GM10266 (cell line): ENCODE results near the gene ANTXRL.

ENCODE experiments used
- DNase-seq: peaks from one replicate; pipeline ENCODE4 v3.0.0; 2012; ENCODE audit errors: extremely low spot score
- CTCF ChIP-seq: IDR thresholded peaks from 2 replicates; pipeline ENCODE4 v1.5.1; 2012; ENCODE audit warnings: mild to moderate bottlenecking, low read depth; ENCODE audit not compliant: control insufficient read depth, insufficient read depth; ENCODE audit errors: missing control alignments

The ANTXRL gene

DNA sequence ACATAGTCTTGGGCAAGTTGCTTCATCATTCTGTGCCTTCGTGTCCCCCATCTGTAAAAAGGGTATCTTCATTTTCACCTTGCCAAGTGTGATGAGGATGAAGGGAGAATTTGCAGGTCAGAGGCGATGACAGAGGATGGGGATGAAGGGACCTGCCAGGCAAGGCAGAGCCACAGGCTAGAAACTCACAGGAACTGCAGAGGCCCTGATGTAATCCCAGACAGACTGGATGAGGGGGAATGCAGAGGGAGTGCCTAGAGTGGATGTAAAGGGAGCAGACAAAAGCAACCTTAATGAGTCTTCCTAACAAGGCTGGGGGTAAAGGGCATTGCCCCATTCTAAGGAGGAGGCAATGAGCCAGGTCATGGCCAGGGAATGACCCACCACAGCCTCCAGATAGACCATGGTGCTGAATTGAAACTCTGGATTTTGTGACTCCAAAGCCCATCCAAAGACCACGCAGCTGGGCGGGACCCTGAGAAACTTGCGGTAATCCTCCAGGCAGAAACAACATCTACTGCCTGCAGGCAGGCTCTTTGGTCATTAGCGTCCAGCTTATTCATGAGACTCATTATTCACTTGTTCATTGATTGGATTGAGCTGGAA, 1.9 kb downstream of the ANTXRL start:
- no peak for TF ChIP-seq CTCF

DNA sequence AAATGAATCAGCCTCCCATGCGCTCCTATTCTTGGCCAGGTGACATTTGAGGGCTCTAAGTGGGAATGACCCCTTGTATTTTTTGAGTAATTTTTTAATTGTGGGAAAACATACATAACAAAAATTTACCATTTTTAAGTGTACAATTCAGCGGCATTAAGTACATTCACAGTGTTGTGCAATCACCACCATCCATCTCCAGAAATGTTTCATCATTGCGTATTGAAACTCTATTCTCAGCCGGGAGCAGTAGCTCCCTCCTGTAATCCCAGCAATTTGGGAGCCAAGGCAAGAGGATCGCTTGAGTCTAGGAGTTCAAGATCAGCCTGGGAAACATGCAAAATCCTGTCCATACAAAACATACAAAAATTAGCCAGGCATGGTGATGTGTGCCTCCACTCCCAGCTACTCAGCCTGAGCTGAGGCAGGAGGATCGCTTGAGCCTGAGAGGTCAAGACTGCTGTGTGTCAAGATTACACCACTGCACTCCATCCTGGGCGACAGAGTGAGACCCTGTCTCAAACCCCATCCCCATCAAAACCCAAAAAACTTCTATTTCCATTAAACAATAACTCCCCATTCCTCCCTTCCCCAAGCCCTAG, 2.5 kb downstream of the ANTXRL start:
- TF ChIP-seq CTCF = no peak

More for the DNA sequence above, 1.9 kb downstream of the ANTXRL start:
- DNase-seq = no peak

DNA sequence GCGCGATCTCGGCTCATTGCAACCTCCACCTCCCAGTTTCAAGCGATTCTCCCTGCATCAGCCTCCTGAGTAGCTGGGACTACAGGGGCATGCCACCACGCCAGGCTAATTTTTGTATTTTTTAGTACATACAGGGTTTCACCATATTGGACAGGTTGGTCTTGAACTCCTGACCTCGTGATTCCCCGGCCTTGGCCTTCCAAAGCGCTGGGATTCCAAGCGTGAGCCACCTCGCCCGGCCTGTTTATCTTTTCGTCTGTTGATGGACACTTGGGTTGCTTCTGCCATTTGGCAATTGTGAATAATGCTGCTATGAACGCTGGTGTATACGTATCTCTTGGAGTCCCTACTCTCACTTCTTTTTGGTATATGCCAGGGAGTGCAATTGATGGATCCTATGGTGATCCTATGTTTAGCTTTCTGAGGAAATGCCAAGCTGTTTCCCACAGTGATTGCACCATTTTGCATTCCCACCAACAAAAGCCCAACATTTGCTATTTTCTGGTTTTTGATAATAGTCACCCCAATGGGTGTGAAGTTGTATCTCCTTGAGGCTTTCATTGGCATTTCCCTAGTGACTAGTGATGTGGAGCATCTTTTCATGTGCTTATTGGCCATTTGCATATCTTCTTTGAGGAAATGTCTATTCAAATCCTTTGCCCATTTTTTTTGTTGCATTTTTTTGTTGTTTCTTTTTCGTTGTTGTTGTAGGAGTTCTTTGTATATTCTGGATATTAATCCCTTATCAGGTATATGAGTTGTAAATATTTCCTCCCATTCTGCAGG, 3.5 kb downstream of the ANTXRL start:
- no peak for TF ChIP-seq CTCF
- no peak for DNase-seq

More for the DNA sequence above, 2.5 kb downstream of the ANTXRL start:
- DNase-seq = no peak

GRCh38 chr10:46291817-46292572, 5.2 kb downstream of the ANTXRL start:
- TF ChIP-seq CTCF = no peak
- DNase-seq = no peak

DNA sequence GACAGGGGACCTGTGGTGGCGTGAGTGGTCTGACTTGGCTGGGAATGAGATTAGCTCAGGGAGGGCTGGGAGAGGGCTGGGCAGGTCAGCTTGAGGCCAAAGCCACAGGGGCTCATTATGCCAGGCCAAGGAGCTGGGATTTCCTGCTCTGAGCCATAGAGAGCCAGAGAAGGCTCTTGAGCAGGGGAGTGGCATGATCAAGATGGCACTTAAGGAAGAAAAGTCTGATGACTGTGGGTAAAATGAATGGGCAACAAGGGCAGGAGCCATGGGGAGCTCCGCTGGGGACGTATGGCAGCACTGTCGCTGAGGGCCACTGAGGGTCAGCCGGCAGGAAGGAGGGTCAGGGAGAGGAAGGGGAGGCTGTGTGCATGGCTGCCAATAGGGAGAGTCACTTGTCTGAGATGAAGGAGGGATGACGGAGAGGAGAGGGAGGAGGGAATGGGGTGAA, 5.8 kb downstream of the ANTXRL start:
- no peak for DNase-seq
- TF ChIP-seq CTCF = no peak

- no peak for DNase-seq
- TF ChIP-seq CTCF = no peak
Observed at GRCh38 chr10:46293228-46293627, 6.4 kb downstream of the ANTXRL start.
